VCaP (cell line): ENCODE measurements around the gene PIGC.

Experiments
- H3K27ac ChIP-seq: fragments of 450-650 bp; 2 replicates; pipeline ENCODE4 v1.5.1; 2017
- CTCF ChIP-seq: fragments of 450-650 bp; conservative IDR thresholded peaks from 2 replicates; pipeline ENCODE4 v1.5.1; 2017; ENCODE audit warnings: mild to moderate bottlenecking, moderate library complexity

PIGC gene

DNA sequence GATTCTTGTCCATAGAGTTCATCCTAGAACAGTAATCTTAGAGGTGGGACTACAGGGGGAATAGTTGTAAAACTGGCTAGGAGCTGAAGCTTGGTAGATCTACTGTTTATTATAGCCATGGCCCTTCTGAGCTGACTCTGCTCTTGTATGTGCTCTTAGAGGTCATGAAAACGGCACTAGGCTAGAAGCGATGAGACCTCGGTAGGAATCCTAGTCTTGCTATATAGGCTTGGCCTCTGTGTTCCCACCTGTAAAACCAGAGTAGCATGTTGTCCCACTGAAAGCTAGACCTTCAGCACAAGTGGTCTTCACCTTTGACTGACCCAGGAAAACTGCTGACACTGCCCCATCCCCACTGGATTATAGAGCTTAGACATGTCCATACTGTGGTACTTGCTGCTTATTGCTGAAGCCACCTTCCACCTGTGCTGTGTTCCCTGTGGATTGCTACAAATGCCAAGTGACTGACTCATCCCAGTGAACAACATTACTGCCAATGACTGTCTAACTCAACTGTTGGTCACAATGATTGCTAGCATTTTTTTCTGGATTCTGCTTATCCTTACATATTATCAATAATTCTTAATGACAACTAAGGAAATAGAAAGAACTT is 23.0 kb upstream of the PIGC start:
- TF ChIP-seq CTCF, result no peak
- H3K27ac ChIP-seq, result no peak overlapping the region

GRCh38 chr1:172465617-172466016 is 21.7 kb upstream of the PIGC start:
- no peak for TF ChIP-seq CTCF
- H3K27ac ChIP-seq, result no peak overlapping the region

- no peak for TF ChIP-seq CTCF
- H3K27ac ChIP-seq, result no peak overlapping the region
These were observed 17.0 kb upstream of the PIGC start for GRCh38 chr1:172460887-172461315.

- no peak for TF ChIP-seq CTCF
- H3K27ac ChIP-seq, result no peak overlapping the region
These were observed 16.3 kb upstream of the PIGC start for GRCh38 chr1:172460177-172460576.

GRCh38 chr1:172457479-172458130 is 13.7 kb upstream of the PIGC start:
- H3K27ac ChIP-seq, result no peak overlapping the region
- no peak for TF ChIP-seq CTCF

DNA sequence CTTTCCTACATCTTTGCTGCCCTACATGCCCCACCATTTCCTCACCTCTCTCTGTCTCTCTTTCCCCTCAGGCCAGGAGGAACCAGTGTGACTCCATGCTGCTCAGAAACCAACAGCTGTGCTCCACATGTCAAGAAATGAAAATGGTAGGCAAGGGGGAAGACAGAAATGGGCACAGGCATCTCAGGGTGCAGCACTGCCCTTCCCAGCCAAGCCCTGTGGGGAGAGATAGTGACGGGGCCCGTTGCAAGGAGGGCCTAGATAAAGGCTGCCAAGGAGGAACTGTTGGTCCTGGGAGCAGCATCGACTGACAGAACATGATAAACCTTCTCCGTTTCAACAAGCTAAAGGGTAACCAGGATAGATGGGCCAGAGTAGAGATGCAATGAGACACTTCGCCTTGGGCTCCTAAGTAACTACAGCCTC is 12.5 kb upstream of the PIGC start:
- TF ChIP-seq CTCF, result no peak
- H3K27ac ChIP-seq, result no peak overlapping the region

GRCh38 chr1:172455451-172455850 is 11.6 kb upstream of the PIGC start:
- no peak overlapping the region for H3K27ac ChIP-seq
- no peak for TF ChIP-seq CTCF
